Right lobe of liver (tissue), 6 donors: Measurements from ENCODE around the gene CUL1. TPM values are rescaled to one million over a fixed set of nuclear protein-coding genes. Genes with fewer than 3 reads are reported as not detected.

Experiments used
- ATAC-seq, 4 donors: fragments of 200-7000 bp; cut with Tn5 transposase; one replicate each; pipeline ENCODE4 v1.9.1; 2020; ENCODE audit warnings: mild to moderate bottlenecking in 4 of 4, moderate library complexity in 4 of 4
- DNase-seq, 3 donors: peaks; one replicate each; pipeline ENCODE4 v3.0.0-alpha.2; 2020
- H3K27ac ChIP-seq, 3 donors: fragments of 200-600 bp; one replicate each; pipeline ENCODE4 v1.8.0; 2022
- H3K27me3 ChIP-seq, 2 donors: fragments of 200-600 bp; one replicate each; pipeline ENCODE4 v1.8.0; 2022
- H3K36me3 ChIP-seq, 4 donors: fragments of 200-600 bp; sonication (generic) in 1 of 4; one replicate each; pipeline versions ENCODE4 v1.5.1 to v1.8.0; 2017 to 2022; ENCODE audit warnings: control low read depth in 1 of 4
- H3K4me1 ChIP-seq, 4 donors: fragments of 200-600 bp; sonication (generic) in 1 of 4; one replicate each; pipeline versions ENCODE4 v1.5.1 to v1.8.0; 2017 to 2022; ENCODE audit warnings: control low read depth in 1 of 4
- H3K4me3 ChIP-seq, 3 donors: fragments of 200-600 bp; one replicate each; pipeline ENCODE4 v1.8.0; 2022
- H3K9me3 ChIP-seq, 4 donors: fragments of 200-600 bp; sonication (generic) in 1 of 4; one replicate each; pipeline versions ENCODE4 v1.5.1 to v1.8.0; 2017 to 2022; ENCODE audit warnings: control low read depth in 1 of 4
- POLR2A ChIP-seq: fragments of 450-650 bp; IDR thresholded peaks from one replicate; pipeline ENCODE4 v1.6.1; 2017; ENCODE audit warnings: antibody characterized with exemption, mild to moderate bottlenecking
- WGBS: methylation state at CpG from one replicate; pipeline ENCODE4 v1.1.6; 2018; ENCODE audit warnings: low coverage, low lambda C conversion rate; ENCODE audit not compliant: insufficient coverage; ENCODE audit errors: missing lambda C conversion rate; 5-methylcytosine and 5-hydroxymethylcytosine counted together
- intact Hi-C, 2 donors: fragments of 100-400 bp; cut with DNase I; formaldehyde crosslinking; loops; one replicate each; pipeline versions ENCODE4 v1.11.2 to v1.14.1; 2022
- total RNA-seq, 6 experiments: library from RNA; depleted of rRNA in 2 of 6; stranded (reverse); fragments of >200 nt in 2 of 6; fragmentation: NEBNext Ultra II Directional in 3 of 6; extraction: Animal tissue kit (Norgen Biotek cat#: 25700) in 3 of 6; gene quantifications; one replicate each; pipeline versions ENCODE4 v1.1.0 to v1.2.4, GENCODE V29; 2016 to 2023
- TF ChIP-seq, protein P1 (sequence below), 4 donors: fragments of 200-600 bp in 3 of 4; fragments of 450-650 bp in 1 of 4; IDR thresholded peaks; one replicate each; pipeline versions ENCODE4 v1.5.1 to v1.8.0; 2016 to 2022; ENCODE audit warnings: antibody characterized with exemption in 4 of 4, mild to moderate bottlenecking in 2 of 4
- donor health status: DM: no; HTN: yes; CAD: no.
- donor health status: DM: no; HTN: no; CAD: no.
- donor health status: DM: no; HTN: no; CAD: no.
- donor health status: DM: no; HTN: yes; CAD: no.
- donor health status: DM: no; HTN: yes; CAD: no.

The CUL1 gene
- total RNA-seq, 6 experiments from 2014 or later, result 22.3 to 46.3 (median 30.8) TPM

DNA sequence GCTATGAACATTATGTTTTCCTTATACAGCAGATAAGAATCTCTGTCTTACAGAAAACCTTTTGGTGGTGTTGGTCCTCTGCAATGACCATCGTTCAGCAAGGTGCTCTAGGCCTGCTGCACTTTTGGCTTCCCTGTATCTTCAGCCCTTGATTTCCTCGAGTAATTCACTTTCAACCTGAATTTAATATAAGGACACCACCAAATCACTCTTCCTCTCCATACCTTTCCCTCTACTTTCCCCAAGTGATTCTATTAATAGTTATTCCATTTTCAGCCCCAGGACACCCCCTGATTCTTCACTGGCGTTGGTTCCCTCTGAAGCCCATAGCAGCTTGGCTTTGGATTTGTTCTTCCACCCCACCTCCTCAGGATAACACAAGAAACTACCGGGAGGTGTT, 113.2 kb downstream of the CUL1 start:
- Histone ChIP-seq H3K9me3 (no peaks in the 10 kb centered on the region), H3K4me3 (no peak overlapping the region), H3K27me3 (no peaks in the 10 kb centered on the region), H3K36me3 (peaks cover 0 to 2% (median 0%) of the 10 kb centered on the region in 4 donors), H3K27ac (no peak overlapping the region), H3K4me1 (no peaks in the 10 kb centered on the region)
- TF ChIP-seq POLR2A, result no peak
- TF ChIP-seq, protein P1, sequence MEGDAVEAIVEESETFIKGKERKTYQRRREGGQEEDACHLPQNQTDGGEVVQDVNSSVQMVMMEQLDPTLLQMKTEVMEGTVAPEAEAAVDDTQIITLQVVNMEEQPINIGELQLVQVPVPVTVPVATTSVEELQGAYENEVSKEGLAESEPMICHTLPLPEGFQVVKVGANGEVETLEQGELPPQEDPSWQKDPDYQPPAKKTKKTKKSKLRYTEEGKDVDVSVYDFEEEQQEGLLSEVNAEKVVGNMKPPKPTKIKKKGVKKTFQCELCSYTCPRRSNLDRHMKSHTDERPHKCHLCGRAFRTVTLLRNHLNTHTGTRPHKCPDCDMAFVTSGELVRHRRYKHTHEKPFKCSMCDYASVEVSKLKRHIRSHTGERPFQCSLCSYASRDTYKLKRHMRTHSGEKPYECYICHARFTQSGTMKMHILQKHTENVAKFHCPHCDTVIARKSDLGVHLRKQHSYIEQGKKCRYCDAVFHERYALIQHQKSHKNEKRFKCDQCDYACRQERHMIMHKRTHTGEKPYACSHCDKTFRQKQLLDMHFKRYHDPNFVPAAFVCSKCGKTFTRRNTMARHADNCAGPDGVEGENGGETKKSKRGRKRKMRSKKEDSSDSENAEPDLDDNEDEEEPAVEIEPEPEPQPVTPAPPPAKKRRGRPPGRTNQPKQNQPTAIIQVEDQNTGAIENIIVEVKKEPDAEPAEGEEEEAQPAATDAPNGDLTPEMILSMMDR (IDR thresholded peaks at IDR 0.05), result no peak
- intact Hi-C loops, result no loop called here
- ATAC-seq (no peak), DNase-seq (no peak)
- 91% methylated on average over 4 of the region's 4 CpGs for WGBS

DNA sequence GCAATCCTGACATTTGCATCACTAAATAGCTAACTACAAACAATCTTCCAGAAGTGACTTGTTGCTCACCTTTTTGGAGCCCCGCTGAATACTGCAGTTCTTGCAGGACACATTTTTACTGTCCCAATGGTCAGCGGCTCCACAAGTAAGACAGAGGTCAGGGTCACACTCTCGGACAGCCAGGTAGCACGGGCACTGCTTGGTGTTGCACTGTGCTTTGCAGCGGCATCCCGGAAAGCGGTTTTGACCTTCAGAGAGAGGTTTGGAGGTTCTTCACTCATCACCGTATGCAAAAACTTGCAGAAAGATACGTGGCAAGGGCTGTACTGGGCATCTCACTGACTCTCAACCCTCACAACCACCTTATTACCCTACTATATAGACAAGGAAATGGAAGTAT, 115.2 kb downstream of the CUL1 start:
- Histone ChIP-seq H3K9me3 (no peaks in the 10 kb centered on the region), H3K36me3 (peaks cover 0 to 2% (median 0%) of the 10 kb centered on the region in 4 donors), H3K4me3 (no peak overlapping the region), H3K27ac (no peak overlapping the region), H3K27me3 (no peaks in the 10 kb centered on the region), H3K4me1 (no peaks in the 10 kb centered on the region)
- ATAC-seq, result no peak
- TF ChIP-seq, protein P1 (IDR thresholded peaks at IDR 0.05), result no peak
- TF ChIP-seq POLR2A, result no peak
- WGBS, result 80% methylated on average over 9 of the region's 9 CpGs
- DNase-seq, result no peak
- intact Hi-C loops, result no loop called here

DNA sequence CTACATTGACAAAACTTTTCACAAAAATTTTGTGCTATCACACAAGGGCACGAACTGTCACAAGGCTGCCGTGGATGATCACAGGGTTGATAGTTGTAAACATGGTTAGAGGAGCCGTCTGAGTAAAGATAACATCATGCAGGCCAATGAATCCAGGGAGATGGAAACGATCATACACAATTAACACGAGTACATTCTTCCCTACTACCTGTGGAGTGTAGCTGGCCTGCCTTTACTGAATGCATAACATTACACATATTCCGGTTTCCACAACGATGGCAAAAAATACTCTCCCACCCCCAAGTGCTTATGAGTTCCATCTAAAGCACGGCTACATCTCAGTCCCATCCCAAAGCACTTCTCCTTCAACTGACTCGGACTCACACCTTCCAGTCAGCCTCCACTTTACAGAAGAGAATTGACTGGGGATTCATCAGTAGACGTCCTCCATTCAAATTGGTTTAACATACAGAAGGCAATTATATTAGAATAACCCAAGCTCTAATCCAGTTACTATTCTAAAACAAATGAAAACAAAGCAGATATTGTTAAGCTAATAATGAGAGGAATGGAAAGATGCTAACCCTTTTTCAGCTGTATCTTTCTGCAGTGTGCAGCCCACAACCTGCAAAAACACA, 116.3 kb downstream of the CUL1 start:
- no peak overlapping the region for H3K27ac ChIP-seq
- WGBS, result 81% methylated on average over 10 of the region's 10 CpGs
- H3K4me3 ChIP-seq, result no peak overlapping the region
- H3K4me1 ChIP-seq, result no peaks in the 10 kb centered on the region
- intact Hi-C loops, result no loop called here
- no peaks in the 10 kb centered on the region for H3K9me3 ChIP-seq
- H3K36me3 ChIP-seq, result peaks cover 0 to 2% (median 0%) of the 10 kb centered on the region in 4 donors
- TF ChIP-seq POLR2A, result no peak
- TF ChIP-seq, protein P1 (IDR thresholded peaks at IDR 0.05), result no peak
- no peaks in the 10 kb centered on the region for H3K27me3 ChIP-seq
- ATAC-seq (no peak), DNase-seq (no peak)

DNA sequence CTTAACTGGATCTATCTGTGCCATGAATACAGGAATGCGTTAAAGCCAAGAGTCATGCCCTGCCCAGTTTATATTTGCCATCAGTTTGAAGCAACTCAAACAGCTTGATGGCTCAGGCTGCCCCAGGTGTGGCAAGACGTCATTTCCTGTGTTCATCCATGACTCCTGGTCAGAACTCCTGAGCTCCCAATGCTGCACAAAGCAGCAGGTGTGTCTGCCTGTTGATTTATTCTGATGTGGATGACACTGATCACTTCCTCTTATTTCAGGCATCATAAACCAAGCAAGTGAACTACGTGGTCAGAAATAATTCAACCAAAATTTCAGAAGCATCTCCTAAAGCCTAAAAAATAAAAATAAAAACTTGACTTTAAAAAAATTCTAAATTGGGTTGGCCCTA, 116.9 kb downstream of the CUL1 start:
- 86% methylated on average over 3 of the region's 3 CpGs for WGBS
- no peaks in the 10 kb centered on the region for H3K27me3 ChIP-seq
- DNase-seq, result no peak
- peaks cover 0 to 2% (median 0%) of the 10 kb centered on the region in 4 donors for H3K36me3 ChIP-seq
- intact Hi-C loops, result no loop called here
- H3K9me3 ChIP-seq, result no peaks in the 10 kb centered on the region
- H3K4me3 ChIP-seq, result no peak overlapping the region
- TF ChIP-seq, protein P1 (IDR thresholded peaks at IDR 0.05), result no peak
- no peak for TF ChIP-seq POLR2A
- ATAC-seq, result no peak
- no peak overlapping the region for H3K27ac ChIP-seq
- no peaks in the 10 kb centered on the region for H3K4me1 ChIP-seq
